Tibial nerve (tissue), 4 donors: ENCODE results near the gene GALNT14. TPM values are rescaled to one million over a fixed set of nuclear protein-coding genes. Genes with fewer than 3 reads are reported as not detected.

Experiments used
- DNase-seq, 2 donors: peaks; one replicate each; pipeline ENCODE4 v3.0.0-alpha.2; 2019; ENCODE audit warnings: low spot score in 2 of 2
- H3K27ac ChIP-seq, 4 donors: fragments of 200-600 bp; sonication (generic) in 3 of 4; one replicate each; pipeline ENCODE4 v1.5.1; 2017 to 2019; ENCODE audit warnings: mild to moderate bottlenecking in 1 of 4
- H3K27me3 ChIP-seq, 2 donors: fragments of 200-600 bp; sonication (generic) in 1 of 2; one replicate each; pipeline versions ENCODE4 v1.5.1 to v1.6.0; 2017 to 2019
- H3K36me3 ChIP-seq, 3 donors: fragments of 200-600 bp; sonication (generic); one replicate each; pipeline ENCODE4 v1.5.1; 2018 to 2019
- H3K4me1 ChIP-seq, 4 donors: fragments of 200-600 bp; sonication (generic) in 3 of 4; one replicate each; pipeline ENCODE4 v1.5.1; 2017 to 2019
- H3K4me3 ChIP-seq, 4 donors: fragments of 200-600 bp; sonication (generic) in 3 of 4; one replicate each; pipeline ENCODE4 v1.5.1; 2017 to 2019; ENCODE audit warnings: mild to moderate bottlenecking in 1 of 4, moderate library complexity in 1 of 4
- H3K9me3 ChIP-seq, 4 donors: fragments of 200-600 bp; sonication (generic) in 3 of 4; one replicate each; pipeline ENCODE4 v1.5.1; 2017 to 2019
- EP300 ChIP-seq, 2 donors: sonication (generic); formaldehyde crosslinking; IDR thresholded peaks; one replicate each; pipeline ENCODE4 v1.6.1; 2017; ENCODE audit warnings: antibody characterized with exemption in 2 of 2, mild to moderate bottlenecking in 1 of 2
- POLR2A ChIP-seq, 2 donors: fragments of 450-650 bp; IDR thresholded peaks; one replicate each; pipeline ENCODE4 v1.6.1; 2017; ENCODE audit warnings: antibody characterized with exemption in 2 of 2, mild to moderate bottlenecking in 2 of 2, moderate library complexity in 2 of 2
- WGBS, 2 donors: methylation state at CpG; one replicate each; pipeline ENCODE4 v1.1.5; 2018; 5-methylcytosine and 5-hydroxymethylcytosine counted together
- total RNA-seq, 4 donors: library from RNA; depleted of rRNA; stranded (reverse); fragments of >200 nt; gene quantifications; one replicate each; pipeline ENCODE4 v1.1.0, GENCODE V29; 2016
- TF ChIP-seq, protein P1 (sequence below), 5 experiments: fragments of 200-600 bp in 3 of 5; fragments of 450-650 bp in 2 of 5; sonication (generic) in 3 of 5; IDR thresholded peaks; one replicate each; pipeline ENCODE4 v1.5.1; 2016 to 2019; ENCODE audit warnings: antibody characterized with exemption in 5 of 5, mild to moderate bottlenecking in 3 of 5, moderate library complexity in 2 of 5

GALNT14 gene
- total RNA-seq, 4 donors from 2014 or later: 0.21 to 4.2 (median 0.78) TPM; not detected in 1

DNA sequence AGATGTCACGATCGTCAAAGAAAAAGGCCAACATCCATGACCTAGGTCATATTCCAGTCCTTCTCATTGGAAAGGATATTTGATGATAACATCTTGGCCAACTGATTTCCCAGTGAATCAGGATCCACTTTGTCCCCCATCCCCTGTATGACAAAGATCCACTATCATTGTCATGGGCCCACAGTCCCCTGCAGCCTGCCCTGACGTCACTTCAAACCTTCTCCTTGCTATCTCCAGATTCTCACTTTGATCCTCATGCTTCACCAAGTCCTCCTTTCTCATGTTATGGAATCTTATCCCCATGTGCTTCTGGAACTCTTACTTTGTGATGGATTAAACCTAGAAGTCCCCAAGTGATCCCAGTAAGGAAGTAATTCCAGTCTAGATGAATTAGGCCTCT, 25.7 kb downstream of the GALNT14 start:
- Histone ChIP-seq H3K4me1 (no peaks in the 10 kb centered on the region), H3K27ac (no peak overlapping the region), H3K4me3 (no peak overlapping the region), H3K27me3 (no peaks in the 10 kb centered on the region), H3K36me3 (no peaks in the 10 kb centered on the region), H3K9me3 (no peaks in the 10 kb centered on the region)
- TF ChIP-seq POLR2A (IDR thresholded peaks at IDR 0.05) (no peak), EP300 (IDR thresholded peaks at IDR 0.05) (no peak)
- TF ChIP-seq, protein P1, sequence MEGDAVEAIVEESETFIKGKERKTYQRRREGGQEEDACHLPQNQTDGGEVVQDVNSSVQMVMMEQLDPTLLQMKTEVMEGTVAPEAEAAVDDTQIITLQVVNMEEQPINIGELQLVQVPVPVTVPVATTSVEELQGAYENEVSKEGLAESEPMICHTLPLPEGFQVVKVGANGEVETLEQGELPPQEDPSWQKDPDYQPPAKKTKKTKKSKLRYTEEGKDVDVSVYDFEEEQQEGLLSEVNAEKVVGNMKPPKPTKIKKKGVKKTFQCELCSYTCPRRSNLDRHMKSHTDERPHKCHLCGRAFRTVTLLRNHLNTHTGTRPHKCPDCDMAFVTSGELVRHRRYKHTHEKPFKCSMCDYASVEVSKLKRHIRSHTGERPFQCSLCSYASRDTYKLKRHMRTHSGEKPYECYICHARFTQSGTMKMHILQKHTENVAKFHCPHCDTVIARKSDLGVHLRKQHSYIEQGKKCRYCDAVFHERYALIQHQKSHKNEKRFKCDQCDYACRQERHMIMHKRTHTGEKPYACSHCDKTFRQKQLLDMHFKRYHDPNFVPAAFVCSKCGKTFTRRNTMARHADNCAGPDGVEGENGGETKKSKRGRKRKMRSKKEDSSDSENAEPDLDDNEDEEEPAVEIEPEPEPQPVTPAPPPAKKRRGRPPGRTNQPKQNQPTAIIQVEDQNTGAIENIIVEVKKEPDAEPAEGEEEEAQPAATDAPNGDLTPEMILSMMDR (IDR thresholded peaks at IDR 0.05): no peak
- 89 to 97% methylated on average over 3 of the region's 3 CpGs for WGBS, 2 donors
- no peak for DNase-seq

DNA sequence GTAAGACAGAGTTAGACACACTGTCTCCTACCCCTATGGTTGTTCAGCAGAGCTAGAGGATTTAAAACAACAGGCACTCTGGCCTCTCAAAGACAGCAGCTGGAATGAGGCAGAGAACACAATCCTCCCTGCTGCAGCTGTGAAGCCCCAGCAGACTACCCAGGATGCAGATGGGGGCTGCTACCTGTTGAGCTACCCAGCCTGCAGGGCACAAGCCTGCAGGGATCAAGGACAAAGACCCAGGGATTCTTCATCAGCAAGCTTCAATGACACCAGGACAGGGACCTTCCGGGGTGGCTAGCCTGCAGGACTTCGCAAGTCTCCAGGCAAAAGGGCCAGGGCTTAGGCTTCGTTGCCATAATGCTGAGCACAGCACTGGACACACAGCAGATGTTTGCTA, 27.2 kb downstream of the GALNT14 start:
- no peaks in the 10 kb centered on the region for H3K36me3 ChIP-seq
- no peaks in the 10 kb centered on the region for H3K4me1 ChIP-seq
- no peak overlapping the region for H3K27ac ChIP-seq
- no peak for DNase-seq
- H3K27me3 ChIP-seq: no peaks in the 10 kb centered on the region
- TF ChIP-seq EP300 (IDR thresholded peaks at IDR 0.05) (no peak), POLR2A (IDR thresholded peaks at IDR 0.05) (no peak)
- TF ChIP-seq, protein P1 (IDR thresholded peaks at IDR 0.05): no peak
- 79 to 86% methylated on average over 3 of the region's 3 CpGs for WGBS, 2 donors
- no peak overlapping the region for H3K4me3 ChIP-seq
- H3K9me3 ChIP-seq: no peaks in the 10 kb centered on the region

DNA sequence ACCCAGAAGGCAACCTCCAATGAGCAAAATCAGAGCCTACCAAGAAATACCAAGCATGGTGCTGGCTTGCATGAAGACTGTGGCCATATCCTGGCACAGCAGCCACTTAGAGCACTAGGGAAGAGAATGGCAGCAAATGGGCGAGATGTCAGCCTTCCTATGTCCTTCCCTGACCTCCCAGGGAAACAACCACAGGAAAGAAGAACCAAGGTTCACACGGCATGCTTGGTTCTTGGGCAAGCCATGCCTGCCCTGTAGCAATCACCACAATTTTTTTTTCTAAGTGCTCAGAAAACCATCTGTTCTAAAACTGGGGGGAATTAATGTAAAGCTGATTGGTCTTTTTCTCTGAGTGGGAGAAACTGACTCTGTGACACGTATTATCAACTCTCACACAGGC, 27.8 kb downstream of the GALNT14 start:
- 68% methylated on average over 3 of the region's 3 CpGs for WGBS, 2 donors
- DNase-seq: no peak
- TF ChIP-seq POLR2A (IDR thresholded peaks at IDR 0.05) (no peak), EP300 (IDR thresholded peaks at IDR 0.05) (no peak)
- TF ChIP-seq, protein P1 (IDR thresholded peaks at IDR 0.05): no peak
- no peaks in the 10 kb centered on the region for H3K27me3 ChIP-seq
- no peaks in the 10 kb centered on the region for H3K9me3 ChIP-seq
- H3K27ac ChIP-seq: no peak overlapping the region
- H3K4me3 ChIP-seq: no peak overlapping the region
- no peaks in the 10 kb centered on the region for H3K4me1 ChIP-seq
- no peaks in the 10 kb centered on the region for H3K36me3 ChIP-seq

DNA sequence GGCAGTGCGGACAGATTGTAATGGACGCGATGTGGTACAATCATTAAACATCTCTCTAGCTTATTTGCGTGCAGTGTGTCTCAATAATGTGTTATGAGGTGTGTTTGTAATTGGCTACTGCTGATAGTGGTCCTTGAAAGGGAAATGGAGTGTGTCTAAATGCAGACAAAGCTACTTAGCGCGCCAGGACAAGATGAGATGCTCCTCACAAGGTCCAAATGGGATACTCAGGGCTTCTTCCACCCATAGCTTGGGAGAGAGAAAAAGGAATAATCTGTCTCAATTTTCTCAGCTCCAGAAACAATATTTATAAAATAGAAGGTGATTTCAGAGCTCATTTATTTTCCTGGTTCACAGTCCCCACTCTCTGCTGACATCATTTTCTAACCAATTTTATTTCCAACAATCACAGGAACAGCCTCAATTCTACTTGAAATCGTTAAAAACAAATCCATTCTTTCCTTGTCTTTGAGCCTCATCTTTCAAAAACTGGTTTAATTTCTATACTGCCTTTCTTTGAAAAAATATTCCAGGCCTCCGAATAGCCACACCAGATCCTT, 28.5 kb downstream of the GALNT14 start:
- no peaks in the 10 kb centered on the region for H3K4me1 ChIP-seq
- H3K27me3 ChIP-seq: no peaks in the 10 kb centered on the region
- no peak overlapping the region for H3K4me3 ChIP-seq
- no peaks in the 10 kb centered on the region for H3K9me3 ChIP-seq
- no peak for DNase-seq
- TF ChIP-seq EP300 (IDR thresholded peaks at IDR 0.05) (no peak), POLR2A (IDR thresholded peaks at IDR 0.05) (no peak)
- TF ChIP-seq, protein P1 (IDR thresholded peaks at IDR 0.05): no peak
- 85 to 87% methylated on average over 8 of the region's 8 CpGs for whole genome bisulfite sequencing, 2 donors
- H3K27ac ChIP-seq: no peak overlapping the region
- H3K36me3 ChIP-seq: no peaks in the 10 kb centered on the region

DNA sequence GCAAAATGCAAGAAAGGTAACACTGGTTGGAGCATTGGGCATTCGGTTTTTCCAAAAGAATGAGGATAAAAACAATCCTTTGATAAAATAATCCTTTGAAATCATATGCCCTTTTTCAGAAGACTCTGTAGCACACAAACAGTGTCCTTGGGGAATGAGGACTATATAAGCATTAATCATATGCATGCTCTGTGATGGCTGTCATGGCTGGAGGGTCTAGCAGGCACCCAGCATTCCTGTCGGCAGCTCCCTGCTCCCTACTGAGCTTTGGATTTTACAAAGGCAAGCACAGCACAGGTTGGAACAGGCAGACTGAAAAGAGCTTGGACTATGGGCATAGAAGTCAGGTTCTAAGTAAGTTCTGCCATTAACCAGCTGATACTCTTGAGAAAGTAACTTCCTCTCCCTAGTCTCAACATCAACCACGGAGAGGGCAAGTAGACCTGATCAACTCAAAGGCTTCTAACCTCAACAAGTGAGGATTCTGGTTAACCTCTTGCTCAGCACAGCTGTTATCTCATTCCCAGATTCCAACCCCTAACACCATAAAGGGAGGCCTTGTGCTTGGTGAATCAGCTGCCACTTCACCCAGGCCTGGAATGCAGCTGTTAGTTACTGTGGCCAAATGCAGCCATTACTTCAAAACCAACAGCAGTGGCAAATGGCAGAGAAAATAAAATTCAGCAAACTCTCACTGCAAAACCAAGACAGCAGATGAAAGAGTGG, 29.5 kb downstream of the GALNT14 start:
- H3K36me3 ChIP-seq: no peaks in the 10 kb centered on the region
- TF ChIP-seq POLR2A (IDR thresholded peaks at IDR 0.05) (no peak), EP300 (IDR thresholded peaks at IDR 0.05) (no peak)
- TF ChIP-seq, protein P1 (IDR thresholded peaks at IDR 0.05): no peak
- H3K4me1 ChIP-seq: no peaks in the 10 kb centered on the region
- no peak for DNase-seq
- no peaks in the 10 kb centered on the region for H3K9me3 ChIP-seq
- H3K27me3 ChIP-seq: no peaks in the 10 kb centered on the region
- WGBS, 2 donors: 84% methylated on average over 3 of the region's 3 CpGs
- no peak overlapping the region for H3K27ac ChIP-seq
- no peak overlapping the region for H3K4me3 ChIP-seq
